OCI-M1 (cell line): ENCODE data around the gene ZNRD2.

Source experiments
- DNase-seq: peaks from one replicate; lab custom pipeline; 2025; lab: John Stamatoyannopoulos, UW

Gene ZNRD2

DNA sequence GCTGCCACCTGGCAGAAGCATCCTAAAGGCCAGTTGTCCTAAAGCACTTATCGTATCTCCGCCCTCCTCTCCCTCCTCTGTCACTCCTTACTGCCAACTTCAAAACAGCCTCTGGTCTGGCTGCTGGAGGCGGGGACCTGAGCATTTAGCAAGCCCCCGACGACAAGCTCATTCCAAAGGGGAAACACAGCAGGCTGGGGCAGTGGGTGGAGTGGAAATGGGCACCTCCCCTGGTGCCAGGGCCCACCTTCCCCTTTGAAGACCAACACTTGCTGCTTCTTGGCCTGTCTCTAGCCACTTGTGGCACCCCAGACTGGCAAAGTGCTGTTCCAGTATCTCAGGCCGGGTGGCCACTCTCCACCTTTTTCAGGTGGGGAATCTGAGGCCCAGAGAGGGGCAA, 40.1 kb downstream of the ZNRD2 start:
- DNase-seq = no peak

GRCh38 chr11:65611028-65611757, 40.9 kb downstream of the ZNRD2 start:
- DNase-seq = peak; percentile 83

GRCh38 chr11:65611758-65612603, 41.7 kb downstream of the ZNRD2 start:
- DNase-seq = no peak

DNA sequence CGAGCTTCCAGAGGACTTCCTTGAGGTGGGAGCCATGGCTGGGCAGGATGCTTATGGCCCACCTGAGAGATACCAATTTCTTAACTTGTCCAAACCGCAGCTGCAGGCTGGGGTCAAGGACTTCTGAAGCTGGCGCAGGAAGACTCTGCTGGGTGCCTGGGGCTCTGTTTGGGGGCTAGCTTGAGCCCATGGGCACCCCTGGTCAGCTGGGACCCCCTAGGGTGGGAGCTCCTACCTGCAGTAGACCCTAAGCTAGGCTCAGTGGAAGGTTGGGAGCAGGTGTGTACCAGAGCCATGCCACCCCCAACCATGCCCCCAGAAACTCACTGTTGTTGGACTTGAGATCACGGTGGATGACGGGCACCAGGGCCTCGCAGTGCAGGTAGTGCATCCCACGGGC, 42.4 kb downstream of the ZNRD2 start:
- no peak for DNase-seq

GRCh38 chr11:65613091-65613928, 43.0 kb downstream of the ZNRD2 start:
- no peak for DNase-seq

DNA sequence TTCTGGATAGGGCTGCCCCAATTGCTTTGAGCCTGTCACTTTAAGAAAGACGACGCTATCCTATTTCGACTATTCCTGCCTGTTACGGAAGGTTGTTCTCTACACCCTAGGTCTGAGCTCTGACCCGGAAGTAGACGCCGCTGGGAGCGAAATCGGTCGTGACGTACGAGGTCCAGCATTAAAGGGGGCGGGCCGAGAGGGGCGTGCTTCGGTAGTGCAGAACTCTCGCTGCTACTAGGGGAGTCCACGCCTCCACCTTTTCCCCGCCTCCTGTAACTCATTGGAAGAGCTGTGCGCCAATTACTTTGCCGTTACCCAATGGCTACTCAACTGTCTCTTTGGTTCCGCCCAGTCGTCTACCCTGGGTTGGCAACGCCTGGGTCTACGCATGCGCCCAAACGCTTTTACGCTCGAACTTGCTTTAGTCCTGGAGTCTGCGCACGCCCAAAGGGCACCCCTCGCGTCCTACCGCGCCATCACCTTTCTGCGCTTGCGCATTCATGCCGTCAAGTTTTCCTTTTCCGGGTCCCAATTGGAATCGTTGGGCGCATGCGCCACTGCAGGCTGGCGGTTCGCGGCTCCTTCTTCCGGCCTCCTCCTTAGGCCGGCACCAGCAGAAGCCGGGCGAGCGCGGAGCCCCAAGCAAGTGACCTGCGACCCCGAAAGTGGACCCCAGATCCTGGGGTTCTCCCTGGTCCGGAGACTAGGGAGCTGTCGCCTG, 45.1 kb downstream of the ZNRD2 start, which contains the start of gene PCNX3:
Gene PCNX3 (plus strand): TSS at position 548 of the 721 bp plus-strand sequence. CDS start 536 bp downstream, outside the sequence.
- peak; percentile 100 for DNase-seq

DNA sequence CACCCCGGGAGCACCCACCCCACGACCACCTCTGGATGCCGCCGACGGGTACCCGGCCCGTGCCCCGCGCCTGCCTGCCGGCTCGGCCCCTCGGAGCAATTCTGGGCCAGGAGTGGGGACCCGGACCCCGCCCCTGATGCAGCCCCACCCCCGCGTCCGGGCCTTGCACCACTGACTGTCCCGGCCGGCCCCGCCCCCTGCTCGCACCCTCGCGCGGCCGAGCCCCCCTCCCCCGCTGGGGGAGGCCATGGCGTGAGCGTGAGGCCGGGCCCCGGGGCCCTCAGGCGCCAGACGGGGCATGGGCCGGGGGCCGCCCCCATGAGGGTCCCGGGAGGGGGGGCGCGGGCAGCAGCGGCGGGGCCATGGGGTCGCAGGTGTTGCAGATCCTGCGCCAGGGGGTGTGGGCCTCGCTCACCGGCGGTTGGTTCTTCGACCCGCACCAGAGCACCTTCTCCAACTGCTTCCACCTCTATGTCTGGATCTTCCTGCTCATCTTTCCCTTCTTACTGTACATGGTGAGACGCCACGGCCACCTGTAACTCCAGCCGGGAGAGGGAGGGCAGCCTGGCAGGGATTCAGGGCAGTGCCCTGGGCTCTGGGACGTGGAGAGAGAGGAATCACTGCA, 45.8 kb downstream of the ZNRD2 start:
- DNase-seq = peak; percentile 66

- no peak for DNase-seq
Observed at GRCh38 chr11:65616575-65617001, 46.3 kb downstream of the ZNRD2 start.

GRCh38 chr11:65617136-65617850, 47.0 kb downstream of the ZNRD2 start:
- DNase-seq = no peak

DNA sequence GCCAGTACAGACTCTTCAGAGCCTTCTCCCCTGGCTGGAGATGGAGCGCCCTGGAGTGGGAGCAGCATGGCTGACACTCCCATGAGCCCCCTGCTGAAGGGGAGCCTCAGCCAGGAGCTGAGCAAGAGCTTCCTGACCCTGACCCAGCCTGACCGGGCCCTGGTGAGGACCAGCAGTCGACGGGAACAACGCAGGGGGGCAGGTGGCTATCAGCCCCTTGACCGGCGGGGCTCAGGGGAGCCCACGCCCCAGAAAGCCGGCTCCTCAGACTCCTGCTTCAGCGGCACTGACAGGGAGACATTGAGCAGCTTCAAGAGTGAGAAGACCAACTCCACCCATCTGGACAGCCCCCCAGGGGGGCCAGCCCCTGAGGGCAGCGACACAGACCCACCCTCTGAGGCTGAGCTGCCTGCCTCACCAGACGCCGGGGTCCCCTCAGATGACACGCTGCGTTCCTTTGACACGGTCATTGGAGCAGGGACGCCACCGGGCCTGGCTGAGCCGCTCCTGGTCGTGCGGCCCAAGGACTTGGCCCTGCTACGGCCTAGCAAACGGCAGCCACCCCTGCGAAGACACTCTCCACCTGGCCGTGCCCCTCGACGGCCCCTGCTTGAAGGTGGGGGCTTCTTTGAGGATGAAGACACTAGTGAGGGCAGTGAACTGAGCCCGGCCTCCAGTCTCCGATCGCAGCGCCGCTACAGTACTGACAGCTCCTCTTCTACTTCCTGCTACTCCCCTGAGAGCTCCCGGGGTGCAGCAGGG, 47.9 kb downstream of the ZNRD2 start:
- no peak for DNase-seq

DNA sequence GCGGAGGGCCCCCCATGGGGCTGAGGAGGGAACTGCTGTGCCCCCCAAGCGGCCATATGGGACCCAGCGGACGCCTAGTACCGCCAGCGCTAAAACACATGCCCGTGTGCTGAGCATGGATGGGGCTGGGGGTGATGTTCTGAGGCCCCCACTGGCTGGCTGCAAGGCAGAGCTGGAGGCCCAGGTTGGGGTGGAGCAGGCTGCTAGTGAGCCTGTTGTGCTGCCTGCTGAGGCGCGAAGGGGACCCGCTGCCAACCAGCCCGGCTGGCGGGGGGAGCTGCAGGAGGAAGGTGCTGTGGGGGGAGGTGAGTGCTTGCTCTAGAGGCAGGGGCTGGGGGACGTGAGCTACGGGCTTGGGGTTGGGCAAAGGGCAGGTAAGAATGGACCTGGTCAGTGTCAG, 48.5 kb downstream of the ZNRD2 start:
- no peak for DNase-seq

DNA sequence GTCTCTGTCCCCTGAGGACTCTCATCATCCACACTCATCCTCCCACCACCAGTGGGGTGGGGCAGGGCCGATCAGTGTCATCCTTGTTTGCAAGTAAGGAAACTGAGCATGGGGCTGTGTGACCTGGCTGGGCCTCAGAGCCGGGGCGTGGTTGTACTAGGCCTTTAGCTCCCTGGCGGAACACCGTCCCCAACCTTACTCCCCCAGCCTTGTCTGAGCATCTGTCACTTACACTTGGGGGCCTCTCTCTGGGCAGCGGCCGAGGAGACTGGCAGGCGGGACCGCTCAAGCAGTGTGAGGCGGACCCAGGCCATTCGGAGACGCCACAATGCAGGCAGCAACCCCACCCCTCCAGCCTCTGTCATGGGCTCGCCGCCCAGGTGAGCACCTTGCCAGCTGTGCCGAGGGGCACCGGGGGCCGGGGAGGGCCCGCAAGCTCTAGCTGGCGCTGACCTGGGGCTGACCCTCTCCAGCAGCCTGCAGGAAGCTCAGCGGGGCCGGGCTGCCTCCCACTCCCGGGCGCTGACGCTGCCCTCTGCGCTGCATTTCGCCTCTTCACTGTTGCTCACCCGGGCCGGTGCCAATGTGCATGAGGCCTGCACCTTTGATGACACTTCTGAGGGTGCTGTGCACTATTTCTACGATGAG, 49.1 kb downstream of the ZNRD2 start:
- no peak for DNase-seq

GRCh38 chr11:65620666-65621065, 50.4 kb downstream of the ZNRD2 start:
- DNase-seq = no peak

- DNase-seq = no peak
Observed at GRCh38 chr11:65621460-65621859, 51.2 kb downstream of the ZNRD2 start.
